GM21737 (cell line): ENCODE data around the gene ATP13A1.
A peak's percentile ranks its signal among the peaks of the same experiment; 100 is the strongest.

Experiments used
- ATAC-seq: cut with Tn5 transposase; IDR thresholded peaks from one replicate; pipeline ENCODE4 v1.9.1; 2021; ENCODE audit warnings: mild to moderate bottlenecking, moderate library complexity; ENCODE audit not compliant: unreplicated experiment

The ATP13A1 gene

DNA sequence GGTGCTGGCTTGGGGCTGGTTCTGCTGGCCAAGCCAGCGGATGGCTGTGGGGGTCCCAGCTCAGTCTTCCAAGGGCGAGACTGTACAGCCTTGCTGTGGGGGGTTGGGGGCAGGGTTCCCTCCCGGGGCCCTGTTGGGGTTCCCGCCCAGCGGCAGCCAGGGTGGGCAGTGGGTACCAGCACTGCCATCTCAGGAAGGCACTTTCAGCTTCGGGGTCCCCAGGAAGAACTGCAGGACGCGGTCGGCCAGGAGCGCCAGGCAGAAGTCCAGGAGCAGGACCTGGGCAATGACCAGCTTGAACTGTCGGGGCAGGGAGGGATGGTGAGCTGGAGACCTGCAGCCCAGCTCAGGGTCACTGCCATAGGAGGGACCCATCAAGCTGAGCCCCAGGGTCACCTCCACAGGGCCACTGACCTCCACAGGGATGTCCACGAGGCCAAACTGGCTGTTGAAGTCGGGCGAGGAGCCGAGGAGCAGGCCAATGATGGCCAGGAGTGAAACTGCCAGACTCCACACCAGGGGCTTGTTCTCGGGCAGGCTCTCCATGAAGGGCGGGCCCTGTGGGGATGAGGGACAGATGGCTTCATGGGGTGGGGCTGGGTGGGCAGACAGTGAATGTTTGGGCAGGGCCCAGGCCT lies 18.1 kb downstream of the ATP13A1 start:
- ATAC-seq: no peak

- ATAC-seq: no peak
These were observed 19.5 kb downstream of the ATP13A1 start for GRCh38 chr19:19644054-19644388.

DNA sequence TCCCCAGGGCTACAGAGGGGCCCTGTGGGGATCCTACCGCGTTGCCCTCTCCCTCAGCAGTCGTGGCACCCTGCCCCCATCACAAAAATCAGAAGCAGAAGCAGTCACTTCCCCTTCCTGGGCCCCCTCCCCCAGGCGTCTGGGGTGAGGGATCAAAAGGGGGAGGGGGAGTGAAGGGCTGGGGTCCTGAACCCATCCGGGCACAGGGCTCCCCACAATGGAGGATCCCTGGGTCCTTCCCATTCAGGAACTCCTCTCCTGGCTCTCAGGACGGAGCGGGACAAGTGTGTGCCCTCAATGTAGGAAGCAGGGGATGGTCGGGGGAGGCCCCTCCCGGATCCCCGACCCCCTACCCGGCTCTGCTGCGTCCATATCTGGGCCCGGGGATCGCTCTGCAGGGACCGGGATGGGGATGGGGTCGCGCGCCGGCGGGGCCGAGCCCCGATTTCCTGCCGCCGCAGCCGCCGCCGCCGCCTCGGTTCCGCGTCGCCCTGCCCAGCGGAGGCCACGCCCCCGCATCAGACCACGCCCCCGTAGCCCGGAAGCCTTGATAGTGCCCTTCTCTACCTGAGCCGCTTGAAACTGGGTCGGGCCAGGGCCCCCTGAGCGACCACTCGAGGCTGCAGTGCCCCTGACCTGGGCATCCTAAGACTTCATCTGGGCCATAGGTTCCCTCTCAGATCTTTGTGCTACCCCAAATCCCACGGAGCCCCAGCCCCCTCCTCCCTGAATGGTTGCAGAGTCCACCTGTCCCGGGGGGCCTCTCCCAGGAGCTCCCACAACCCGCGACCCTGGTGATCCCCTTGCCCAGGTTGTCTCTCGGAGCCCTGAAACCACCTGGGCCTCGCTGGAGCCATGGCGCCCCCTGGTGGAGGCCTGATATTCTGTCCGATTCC lies 20.1 kb downstream of the ATP13A1 start, which contains the start of gene GMIP:
Gene GMIP, minus strand, starts transcription at position 500 of the 896 bp plus-strand sequence. Its CDS starts 128 bp downstream, at position 372.
- peak; percentile 66 for ATAC-seq

GRCh38 chr19:19642506-19643157 lies 20.8 kb downstream of the ATP13A1 start:
- ATAC-seq: no peak

GRCh38 chr19:19637523-19638251 lies 25.8 kb downstream of the ATP13A1 start:
- ATAC-seq: no peak

- ATAC-seq: no peak
These were observed 26.3 kb downstream of the ATP13A1 start for GRCh38 chr19:19637186-19637522.

GRCh38 chr19:19636573-19637185 lies 26.8 kb downstream of the ATP13A1 start:
- ATAC-seq: no peak

GRCh38 chr19:19635313-19635702 lies 28.2 kb downstream of the ATP13A1 start:
- ATAC-seq: no peak

- no peak for ATAC-seq
These were observed 28.8 kb downstream of the ATP13A1 start for GRCh38 chr19:19634516-19635312.

- ATAC-seq: no peak
These were observed 29.6 kb downstream of the ATP13A1 start for GRCh38 chr19:19633711-19634515.

GRCh38 chr19:19632661-19633060 lies 30.8 kb downstream of the ATP13A1 start:
- ATAC-seq: no peak

DNA sequence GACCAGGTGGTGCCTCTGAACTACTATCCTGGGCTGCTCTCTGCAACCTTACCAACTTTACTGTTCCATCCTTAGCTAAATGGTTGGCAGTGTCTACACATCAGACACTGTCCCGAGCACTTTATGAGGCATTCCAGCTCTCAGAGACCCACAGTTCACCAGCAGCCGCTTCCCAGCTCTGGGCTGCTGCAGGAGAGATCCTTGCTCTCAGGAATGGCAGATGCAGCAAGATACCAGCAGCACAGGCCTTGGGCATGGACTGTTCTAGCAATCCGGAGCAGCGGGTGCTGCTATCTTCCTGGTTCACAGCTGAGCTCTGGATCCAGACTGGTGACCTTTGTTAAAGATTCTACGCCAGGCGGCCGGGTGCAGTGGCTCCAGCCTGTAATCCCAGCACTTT lies 32.1 kb downstream of the ATP13A1 start:
- no peak for ATAC-seq

- no peak for ATAC-seq
These were observed 33.0 kb downstream of the ATP13A1 start for GRCh38 chr19:19630426-19630825.

DNA sequence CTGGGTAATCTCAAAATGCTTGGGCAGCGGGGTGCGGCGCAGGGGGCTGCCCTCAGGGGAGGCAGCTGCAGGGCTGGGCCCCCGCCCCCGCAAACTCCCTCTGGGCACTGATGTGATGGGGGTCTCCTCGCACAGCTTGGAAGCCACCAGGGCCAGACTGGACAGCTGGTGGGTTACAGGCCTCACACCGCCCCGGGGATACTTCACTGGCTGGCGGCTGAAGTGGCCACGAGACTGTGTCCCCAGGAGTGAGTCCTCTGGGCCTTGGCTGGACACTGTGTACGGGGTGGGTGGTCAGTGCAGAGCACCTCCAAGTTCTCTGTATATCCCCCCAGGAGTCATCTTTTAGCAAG lies 33.4 kb downstream of the ATP13A1 start:
- ATAC-seq: no peak

DNA sequence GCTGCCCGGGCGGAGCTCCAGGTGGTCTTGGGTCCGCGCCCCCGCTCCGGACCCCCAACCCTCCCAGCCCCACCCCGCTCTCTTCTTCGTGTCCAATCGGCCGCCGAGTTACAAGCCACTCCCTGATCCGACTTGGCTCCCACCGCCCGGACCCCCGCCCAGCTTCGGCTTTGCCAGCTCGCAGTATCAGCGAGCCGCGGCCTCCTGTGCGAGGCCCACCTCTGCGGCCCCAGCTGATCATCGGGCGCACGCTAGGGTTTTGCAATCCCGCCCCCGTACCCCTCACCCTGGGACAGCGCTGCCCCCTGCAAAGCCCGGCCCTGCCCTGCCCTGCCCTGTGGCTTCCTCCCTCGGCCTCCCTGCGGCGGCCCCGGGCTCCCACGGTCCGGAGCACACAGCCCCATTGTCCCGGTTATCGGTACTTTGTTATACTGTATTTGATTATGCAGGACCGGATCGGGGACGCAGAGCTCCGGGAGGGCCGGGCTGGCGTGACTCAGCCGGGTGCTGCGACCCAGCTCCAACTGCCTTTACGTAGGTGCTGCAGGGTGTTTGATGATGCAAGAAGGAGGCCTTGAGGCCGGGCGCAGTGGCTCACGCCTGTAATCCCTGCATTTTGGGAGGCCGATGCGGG lies 34.9 kb downstream of the ATP13A1 start:
- ATAC-seq: peak; percentile 8

DNA sequence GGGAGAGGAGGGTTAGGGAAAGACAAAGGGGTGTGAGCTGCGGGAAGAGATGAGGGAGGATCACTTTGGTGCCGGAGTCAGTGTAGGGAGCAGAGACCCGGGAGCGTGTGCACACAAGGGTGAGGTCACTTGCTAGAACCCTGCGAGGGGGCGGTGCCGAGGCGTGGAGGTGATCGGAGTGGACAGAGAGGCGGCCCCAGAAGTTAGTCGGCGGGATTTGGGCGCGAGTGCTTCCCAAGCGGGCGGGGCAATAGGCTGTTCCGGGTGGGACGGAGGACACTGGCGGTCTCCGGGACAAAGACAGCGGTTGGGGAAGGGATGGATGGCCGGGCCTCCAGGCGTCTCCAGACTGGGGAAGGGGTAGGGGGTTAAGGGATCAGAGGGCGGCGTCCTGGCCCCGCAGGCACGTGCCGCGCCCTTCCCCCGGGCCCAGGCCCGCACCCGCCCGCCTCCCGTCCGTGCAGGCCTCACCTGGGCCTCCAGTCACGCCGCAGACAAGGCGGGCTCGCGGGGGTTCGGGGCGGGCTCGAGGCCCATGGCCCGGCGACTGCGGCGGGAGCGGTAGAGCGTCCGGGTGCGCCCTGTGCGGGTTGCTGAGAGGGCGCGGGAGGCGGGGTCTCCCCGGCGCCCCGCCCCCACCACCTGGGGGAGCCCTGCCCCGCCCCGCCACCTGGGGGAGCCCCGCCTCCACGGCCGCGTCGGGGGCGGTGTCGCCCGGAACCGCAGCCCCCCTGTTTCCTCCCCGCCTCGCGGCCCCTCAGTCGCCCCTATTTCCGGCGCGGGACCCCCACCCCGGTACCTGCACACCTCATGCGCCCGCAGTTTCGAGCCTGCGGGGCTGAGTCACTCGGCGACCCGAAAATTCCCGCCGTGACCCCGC lies 35.6 kb downstream of the ATP13A1 start, which contains the start of gene LPAR2:
Gene LPAR2, minus strand, starts transcription at position 600 of the 880 bp plus-strand sequence. CDS start 945 bp downstream, outside the sequence.
- ATAC-seq: peak; percentile 68
